Measurements from ENCODE around the gene SEC61B.
A peak's percentile ranks its signal among the peaks of the same experiment; 100 is the strongest.

Gene SEC61B

DNA sequence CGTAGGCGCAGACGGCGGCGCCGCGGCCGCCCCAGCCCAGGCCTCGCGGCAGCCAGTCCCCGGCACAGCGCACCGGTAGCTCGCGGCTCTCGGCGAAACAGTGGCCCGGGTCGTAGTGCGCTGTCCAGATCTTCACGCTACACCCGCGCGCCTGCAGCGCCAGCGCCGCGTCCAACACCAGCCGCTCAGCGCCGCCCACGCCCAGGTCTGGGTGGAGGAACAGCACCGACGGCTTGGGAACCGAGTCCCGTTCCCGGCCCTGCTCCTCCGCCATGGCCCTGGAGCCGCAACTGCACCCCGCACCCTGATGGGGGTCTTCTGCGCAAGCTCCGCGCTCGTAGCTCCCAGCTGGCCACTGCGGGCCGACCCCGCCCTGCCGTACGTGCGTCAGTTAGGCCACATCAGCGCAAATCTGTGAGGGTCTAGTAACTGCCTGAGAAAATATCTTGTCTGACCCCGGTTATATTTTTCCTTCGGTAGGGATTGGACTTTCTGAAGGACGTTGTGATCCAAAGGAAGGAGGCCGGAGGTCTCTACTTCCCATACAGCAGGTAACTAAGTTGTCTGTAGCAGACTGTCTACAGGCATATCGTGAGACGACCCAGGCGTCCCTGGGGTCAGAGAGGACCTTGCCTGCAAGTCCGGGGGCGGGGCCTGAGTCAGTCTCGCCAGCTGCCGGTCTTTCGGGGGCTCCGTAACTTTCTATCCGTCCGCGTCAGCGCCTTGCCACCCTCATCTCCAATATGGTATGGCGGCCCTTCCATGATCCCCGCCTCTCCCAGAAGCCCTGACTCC, at the start of gene SEC61B, which contains the start of gene ALG2:
Gene SEC61B, plus strand, starts transcription at position 662 of the 795 bp plus-strand sequence. Its CDS starts 82 bp downstream, at position 744.
Gene ALG2, minus strand, starts transcription at position 322 of the 795 bp plus-strand sequence. Its CDS starts 48 bp downstream, at position 274.
- peak; percentile 90 to 95 for DNase-seq (ENCODE audit: low read depth in 2 of 2)

DNA sequence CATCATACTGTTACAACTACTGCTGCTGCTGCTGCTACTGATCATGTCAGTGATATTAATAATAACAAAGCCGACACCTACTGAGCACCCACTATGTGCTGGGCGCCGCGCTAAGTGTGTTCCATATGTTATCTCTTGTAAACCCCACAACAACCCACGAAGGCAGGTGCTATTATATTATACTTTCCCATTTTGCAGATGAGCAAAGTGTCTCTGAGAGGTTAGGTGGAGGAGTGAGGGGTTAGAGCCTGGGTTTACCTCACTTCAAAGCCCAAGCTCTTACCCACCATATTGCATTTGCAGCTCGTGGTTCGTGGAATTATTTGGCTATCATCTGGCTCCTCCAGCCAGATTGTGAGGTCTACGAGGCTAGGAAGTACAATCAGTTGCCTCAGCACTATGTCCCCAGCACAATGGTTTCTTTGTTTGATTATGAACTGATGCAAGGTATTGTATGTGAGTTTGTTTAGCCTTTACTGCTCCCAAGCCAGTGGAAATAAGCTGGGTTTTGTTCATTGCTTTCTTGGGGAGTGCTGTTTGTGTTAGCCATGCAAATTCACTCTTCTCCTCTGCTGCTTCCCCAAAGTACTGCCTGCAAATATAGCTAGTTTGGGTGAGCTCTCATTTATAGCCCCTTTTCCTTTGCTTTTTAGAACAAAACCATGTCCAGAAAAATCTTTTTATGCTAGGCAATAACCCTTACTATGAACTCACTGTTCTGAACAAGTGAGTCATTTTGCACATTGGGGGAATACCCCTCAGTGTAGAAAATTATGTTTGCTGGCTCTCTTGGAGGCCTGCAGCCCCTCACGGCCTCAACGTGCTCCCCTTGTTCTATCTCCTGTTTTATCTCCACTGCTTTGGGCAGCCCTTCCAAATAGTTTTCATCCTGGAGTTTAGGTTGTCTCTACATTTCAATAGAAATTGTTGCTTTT, 48.2 kb upstream of the SEC61B start:
- no peak for DNase-seq (ENCODE audit: low read depth in 2 of 2)

- DNase-seq (ENCODE audit: low read depth in 2 of 2), result no peak
Measured at GRCh38 chr9:99176527-99177013, 45.5 kb upstream of the SEC61B start.

- DNase-seq (ENCODE audit: low read depth in 2 of 2), result no peak
Measured at GRCh38 chr9:99177576-99178366, 44.3 kb upstream of the SEC61B start.

GRCh38 chr9:99178912-99179872, 42.9 kb upstream of the SEC61B start:
- no peak for DNase-seq (ENCODE audit: low read depth in 2 of 2)

DNA sequence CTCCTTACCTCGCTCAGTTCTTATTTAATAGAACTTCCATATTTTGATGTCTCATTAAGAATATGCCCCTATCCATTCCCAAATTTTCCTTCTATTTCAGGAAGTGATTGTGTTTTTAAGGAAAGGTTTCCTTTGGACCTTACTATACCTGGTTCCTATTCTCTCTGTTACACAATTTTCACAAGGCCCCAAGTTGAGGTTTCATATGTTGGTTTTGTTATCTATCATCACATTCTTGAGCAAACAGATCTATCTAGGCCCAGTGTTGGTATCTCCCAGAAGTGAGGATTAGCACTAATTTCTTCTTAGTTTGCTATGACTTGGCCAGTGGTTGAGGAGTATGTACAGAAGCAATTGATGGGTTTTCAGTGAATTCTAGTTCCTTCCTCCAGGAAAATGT, 41.9 kb upstream of the SEC61B start:
- DNase-seq (ENCODE audit: low read depth in 2 of 2), result no peak

- DNase-seq (ENCODE audit: low read depth in 2 of 2), result no peak
Measured at GRCh38 chr9:99180662-99181061, 41.4 kb upstream of the SEC61B start.

GRCh38 chr9:99181206-99181605, 40.9 kb upstream of the SEC61B start:
- DNase-seq (ENCODE audit: low read depth in 2 of 2), result no peak

- no peak for DNase-seq (ENCODE audit: low read depth in 2 of 2)
Measured at GRCh38 chr9:99181621-99182020, 40.5 kb upstream of the SEC61B start.

DNA sequence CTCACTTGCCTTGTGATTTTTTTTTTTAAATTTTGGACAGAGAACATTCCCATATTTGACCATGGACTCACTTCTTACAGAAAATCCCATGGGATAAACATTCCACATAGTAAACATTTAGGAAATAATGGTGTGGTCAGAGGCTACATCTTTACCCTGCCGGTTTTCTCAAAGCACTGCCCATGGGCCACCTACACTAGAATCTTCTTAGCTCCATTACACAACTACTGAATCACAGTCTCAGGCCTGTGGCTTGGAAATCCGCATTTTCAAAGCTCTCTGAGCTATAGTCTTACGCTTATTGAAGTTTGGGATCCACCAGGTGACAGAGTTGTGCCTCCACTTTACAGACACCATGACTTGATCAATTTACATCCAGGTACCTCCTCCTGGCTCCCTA, 39.7 kb upstream of the SEC61B start:
- DNase-seq (ENCODE audit: low read depth in 2 of 2), result no peak

DNA sequence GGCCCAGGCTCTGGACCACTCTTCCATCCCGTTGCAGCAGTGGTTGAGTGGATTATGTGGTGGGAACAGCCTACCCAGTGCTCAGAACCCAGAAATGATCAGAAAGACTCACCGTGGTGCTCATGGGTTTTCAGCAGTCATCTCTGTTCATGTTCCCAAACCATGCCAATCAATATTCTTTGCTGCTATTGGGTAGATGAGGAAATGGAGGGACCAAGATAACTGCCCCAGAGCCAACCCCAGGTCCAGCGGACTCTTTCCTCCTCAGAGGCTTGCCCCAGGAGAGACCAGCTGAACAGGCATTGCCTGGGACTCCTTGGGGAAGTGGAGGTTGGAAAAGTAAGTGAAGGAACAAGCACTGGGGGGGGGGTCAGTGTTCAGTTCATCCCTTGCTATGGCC, 38.5 kb upstream of the SEC61B start:
- no peak for DNase-seq (ENCODE audit: low read depth in 2 of 2)

DNA sequence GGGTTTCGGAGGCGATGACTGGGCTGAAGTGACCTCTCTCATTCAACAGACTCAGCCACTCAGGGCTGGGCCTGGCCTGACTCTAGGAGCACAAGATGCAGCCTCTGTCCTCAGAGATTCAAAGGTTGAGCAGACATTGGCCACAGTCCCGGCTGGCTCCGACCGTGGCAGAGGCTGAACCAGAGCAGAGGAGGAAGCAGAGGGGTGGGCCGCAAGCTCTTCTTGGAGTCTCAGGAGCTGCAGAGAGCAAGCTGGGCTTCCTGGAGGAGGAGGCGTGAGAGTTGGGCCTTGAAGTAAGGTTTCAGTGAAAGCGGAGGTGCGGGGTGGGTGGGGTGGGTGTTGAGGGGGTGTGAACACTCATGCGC, 38.0 kb upstream of the SEC61B start:
- no peak for DNase-seq (ENCODE audit: low read depth in 2 of 2)

DNA sequence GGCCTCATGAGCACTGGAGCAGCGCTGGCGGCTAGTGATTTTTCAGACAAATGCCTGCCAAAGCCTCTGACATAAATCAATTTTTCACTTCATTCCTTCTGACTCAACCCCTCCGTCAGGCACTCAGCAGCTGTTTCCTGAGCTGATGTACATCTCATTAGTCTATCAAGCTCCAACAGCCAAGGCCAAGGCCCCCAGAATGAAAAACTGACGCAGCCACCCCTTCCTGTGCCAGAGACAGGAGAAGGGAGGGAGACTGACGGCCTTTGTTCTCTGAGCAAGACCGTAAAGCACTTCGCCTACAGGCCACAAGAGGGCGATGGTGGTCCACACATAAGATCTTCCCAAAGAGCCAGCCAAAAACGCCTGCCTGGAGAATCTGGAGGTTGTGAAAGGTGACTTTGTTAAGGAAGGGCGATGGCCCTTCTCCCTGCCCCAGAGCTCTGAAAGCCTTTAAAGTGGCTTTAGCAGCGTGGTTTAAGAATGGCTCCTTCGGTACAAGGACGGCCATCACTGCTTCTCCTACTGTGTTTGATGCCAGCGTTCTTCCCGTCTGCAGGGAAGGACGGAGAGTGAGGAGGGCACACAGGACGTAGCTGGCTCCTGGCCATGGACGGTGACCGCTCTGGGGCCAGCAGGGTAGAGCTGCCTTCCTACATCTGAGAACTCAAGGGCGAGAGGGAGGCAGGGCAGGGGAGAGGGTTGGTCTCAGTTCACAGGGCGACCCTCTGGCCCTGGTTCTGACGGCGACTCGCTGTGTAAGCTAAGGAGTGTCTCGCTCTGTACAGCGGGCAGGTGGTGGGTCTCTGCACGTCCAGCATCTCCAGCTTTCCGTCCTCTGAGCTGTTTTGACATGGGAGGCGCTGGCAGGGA, 37.4 kb upstream of the SEC61B start:
- DNase-seq (ENCODE audit: low read depth in 2 of 2), result peak; percentile 60 to 67

GRCh38 chr9:99185348-99185632, 36.8 kb upstream of the SEC61B start:
- no peak for DNase-seq (ENCODE audit: low read depth in 2 of 2)

DNA sequence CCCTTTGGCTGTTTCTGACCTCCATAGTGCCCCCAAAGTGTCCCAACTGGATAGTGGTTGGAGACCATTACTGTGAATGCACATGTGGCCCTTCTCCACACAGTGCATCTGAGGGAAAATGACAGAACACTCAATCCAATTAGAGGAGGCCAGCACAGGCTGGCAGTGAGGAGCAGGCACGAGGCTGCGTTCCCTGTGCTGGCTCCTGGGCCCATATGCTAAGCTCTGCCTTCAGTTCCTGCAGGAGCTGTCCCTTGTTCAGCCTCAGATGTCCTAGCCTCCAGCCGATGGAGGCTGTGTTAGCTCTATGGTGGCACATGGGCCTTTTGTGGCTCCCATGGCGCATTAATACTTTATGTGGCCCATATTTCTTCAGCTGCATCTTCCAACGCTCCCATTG, 36.1 kb upstream of the SEC61B start:
- no peak for DNase-seq (ENCODE audit: low read depth in 2 of 2)

DNA sequence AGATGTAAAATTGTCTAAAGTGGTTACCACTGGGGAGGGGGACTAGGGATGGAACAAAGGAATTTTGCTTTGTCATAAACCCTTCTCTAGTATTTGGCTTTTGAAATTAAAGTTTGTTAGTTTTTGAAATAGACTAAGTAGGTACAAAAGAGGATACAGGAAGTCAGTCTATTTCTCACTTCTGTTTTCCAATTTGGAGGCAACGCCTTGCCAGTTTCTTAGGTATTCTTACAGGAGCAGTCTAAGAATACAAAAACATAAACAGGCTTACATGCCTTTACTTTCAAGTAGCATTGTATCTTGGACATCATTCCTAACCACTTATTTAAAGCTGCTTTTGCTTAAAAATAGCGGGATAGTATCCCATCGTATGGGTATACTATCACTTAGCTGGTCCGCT, 34.8 kb upstream of the SEC61B start:
- DNase-seq (ENCODE audit: low read depth in 2 of 2), result no peak

GRCh38 chr9:99189186-99189585, 32.9 kb upstream of the SEC61B start:
- no peak for DNase-seq (ENCODE audit: low read depth in 2 of 2)

GRCh38 chr9:99189887-99190596, 32.0 kb upstream of the SEC61B start:
- DNase-seq (ENCODE audit: low read depth in 2 of 2), result no peak
